ENCODE data around the gene NADK2. TPM values are rescaled to one million over a fixed set of nuclear protein-coding genes. Genes with fewer than 3 reads are reported as not detected.

The NADK2 gene
- total RNA-seq, 1 donor from 2014 or later, result 37.8 TPM

GRCh38 chr5:36173426-36173825, 68.3 kb downstream of the NADK2 start:
- Mint-ChIP-seq H3K27ac (ENCODE audit: unreplicated experiment) (no peak overlapping the region), H3K4me3 (ENCODE audit: unreplicated experiment) (no peak overlapping the region), H3K36me3 (ENCODE audit: low read depth) (peaks cover 23% of the 10 kb centered on the region), H3K9me3 (ENCODE audit: low read depth) (no peaks in the 10 kb centered on the region), H3K4me1 (ENCODE audit: low read depth) (peaks cover 3% of the 10 kb centered on the region), H3K27me3 (ENCODE audit: low read depth) (no peaks in the 10 kb centered on the region)
- DNase-seq (ENCODE audit: low spot score), result no peak
- TF ChIP-seq CTCF (IDR thresholded peaks at IDR 0.05), result no peak

GRCh38 chr5:36172599-36172998, 69.1 kb downstream of the NADK2 start:
- no peaks in the 10 kb centered on the region for H3K9me3 Mint-ChIP-seq (ENCODE audit: low read depth)
- H3K27ac Mint-ChIP-seq (ENCODE audit: unreplicated experiment), result no peak overlapping the region
- TF ChIP-seq CTCF (IDR thresholded peaks at IDR 0.05), result no peak
- no peaks in the 10 kb centered on the region for H3K27me3 Mint-ChIP-seq (ENCODE audit: low read depth)
- H3K4me1 Mint-ChIP-seq (ENCODE audit: low read depth), result peaks cover 3% of the 10 kb centered on the region
- H3K4me3 Mint-ChIP-seq (ENCODE audit: unreplicated experiment), result no peak overlapping the region
- H3K36me3 Mint-ChIP-seq (ENCODE audit: low read depth), result peaks cover 30% of the 10 kb centered on the region
- DNase-seq (ENCODE audit: low spot score), result no peak

GRCh38 chr5:36170832-36171424, 70.8 kb downstream of the NADK2 start:
- no peak for DNase-seq (ENCODE audit: low spot score)
- no peaks in the 10 kb centered on the region for H3K27me3 Mint-ChIP-seq (ENCODE audit: low read depth)

GRCh38 chr5:36168737-36169136, 73.0 kb downstream of the NADK2 start:
- H3K36me3 Mint-ChIP-seq (ENCODE audit: low read depth), result peaks cover 31% of the 10 kb centered on the region
- no peak for DNase-seq (ENCODE audit: low spot score)
- no peak overlapping the region for H3K4me3 Mint-ChIP-seq (ENCODE audit: unreplicated experiment)
- H3K27ac Mint-ChIP-seq (ENCODE audit: unreplicated experiment), result no peak overlapping the region
- H3K4me1 Mint-ChIP-seq (ENCODE audit: low read depth), result peaks cover 2% of the 10 kb centered on the region
- no peaks in the 10 kb centered on the region for H3K9me3 Mint-ChIP-seq (ENCODE audit: low read depth)
- H3K27me3 Mint-ChIP-seq (ENCODE audit: low read depth), result no peaks in the 10 kb centered on the region
- no peak for TF ChIP-seq CTCF (IDR thresholded peaks at IDR 0.05)

More at GRCh38 chr5:36170832-36171424, 70.8 kb downstream of the NADK2 start:
- Mint-ChIP-seq H3K9me3 (ENCODE audit: low read depth) (no peaks in the 10 kb centered on the region), H3K27ac (ENCODE audit: unreplicated experiment) (no peak overlapping the region), H3K4me3 (ENCODE audit: unreplicated experiment) (no peak overlapping the region), H3K4me1 (ENCODE audit: low read depth) (peaks cover 3% of the 10 kb centered on the region), H3K36me3 (ENCODE audit: low read depth) (peaks cover 39% of the 10 kb centered on the region)
- TF ChIP-seq CTCF (IDR thresholded peaks at IDR 0.05), result no peak

GRCh38 chr5:36164461-36164860, 77.3 kb downstream of the NADK2 start:
- Mint-ChIP-seq H3K4me3 (ENCODE audit: unreplicated experiment) (no peak overlapping the region), H3K27ac (ENCODE audit: unreplicated experiment) (no peak overlapping the region), H3K4me1 (ENCODE audit: low read depth) (peaks cover 13% of the 10 kb centered on the region), H3K27me3 (ENCODE audit: low read depth) (no peaks in the 10 kb centered on the region), H3K36me3 (ENCODE audit: low read depth) (peaks cover 39% of the 10 kb centered on the region), H3K9me3 (ENCODE audit: low read depth) (no peaks in the 10 kb centered on the region)
- DNase-seq (ENCODE audit: low spot score), result no peak
- no peak for TF ChIP-seq CTCF (IDR thresholded peaks at IDR 0.05)
